Measurements from ENCODE around the gene RPL9. TPM values are rescaled to one million over a fixed set of nuclear protein-coding genes. Genes with fewer than 3 reads are reported as not detected.

RPL9 gene
- polyA plus RNA-seq, 1 donor (not counting 4 experiments of a cell fraction or from before 2014, with no cell fraction given) = 1,522 TPM

DNA sequence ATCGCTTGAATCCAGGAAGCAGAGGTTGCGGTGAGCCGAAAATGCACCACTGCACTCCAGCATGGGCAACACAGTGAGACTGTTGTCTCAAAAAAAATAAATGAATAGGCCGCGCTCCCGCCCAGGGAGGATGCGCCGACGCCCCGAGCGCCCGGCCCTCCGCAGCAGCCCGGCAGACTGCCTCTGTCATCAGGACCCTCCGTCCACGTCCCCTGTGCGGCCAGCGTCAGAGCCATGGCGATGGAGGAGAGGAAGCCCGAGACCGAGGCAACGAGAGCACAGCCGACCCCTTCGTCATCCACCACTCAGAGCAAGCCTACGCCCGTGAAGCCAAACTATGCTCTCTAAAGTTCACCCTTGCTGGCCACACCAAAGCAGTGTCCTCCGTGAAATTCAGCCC is 21.5 kb upstream of the RPL9 start:
- Histone ChIP-seq H3K9ac (ENCODE audit: control insufficient read depth, extremely low read depth, insufficient read depth, low read length) (no peak overlapping the region), H3K9me3 (ENCODE audit: control insufficient read depth, low read depth, low read length) (no peaks in the 10 kb centered on the region), H3K9me1 (ENCODE audit: control insufficient read depth, extremely low read depth, insufficient read depth, low read length) (no peaks in the 10 kb centered on the region), H2AFZ (ENCODE audit: control insufficient read depth, low read length) (no peak overlapping the region), H3K36me3 (ENCODE audit: control insufficient read depth in 2 of 2, extremely low read depth in 1 of 2, insufficient read depth in 2 of 2, low read length in 2 of 2) (no peaks in the 10 kb centered on the region), H3K79me2 (ENCODE audit: control insufficient read depth, insufficient read depth, low read length) (no peaks in the 10 kb centered on the region), H3K27me3 (ENCODE audit: control insufficient read depth, extremely low read depth, insufficient read depth, low read length) (no peaks in the 10 kb centered on the region), H3K4me2 (ENCODE audit: control insufficient read depth, extremely low read depth, insufficient read depth, low read depth, low read length) (no peak overlapping the region), H3K27ac (ENCODE audit: control insufficient read depth, insufficient read depth, low read length) (no peak overlapping the region), H4K20me1 (ENCODE audit: control insufficient read depth, extremely low read depth, insufficient read depth, low read length) (no peaks in the 10 kb centered on the region), H3K4me3 (ENCODE audit: control insufficient read depth in 2 of 3, extremely low read depth in 1 of 3, insufficient read depth in 2 of 3, low read depth in 1 of 3, low read length in 3 of 3) (no peak overlapping the region), H3K4me1 (ENCODE audit: control insufficient read depth, extremely low read depth, insufficient read depth, low read length) (no peaks in the 10 kb centered on the region)
- TF ChIP-seq CTCF (optimal IDR thresholded peaks at IDR 0.05 in 1 of 3, IDR thresholded peaks at IDR 0.05 in 1 of 3, conservative IDR thresholded peaks at IDR 0.05 in 1 of 3; ENCODE audit: extremely low read depth in 1 of 3, insufficient read depth in 2 of 3, low read length in 3 of 3) (no peak), EZH2 (IDR thresholded peaks at IDR 0.05; ENCODE audit: low read length) (no peak)
- dilution Hi-C loops (cut with MboI; ENCODE audit: extremely low pct_ligation_motif_present, low sequenced_read_pairs) = no loop called here
- no peak for FAIRE-seq
- no peak for DNase-seq (ENCODE audit: low read depth, low spot score)

- dilution Hi-C loops (cut with MboI; ENCODE audit: extremely low pct_ligation_motif_present, low sequenced_read_pairs) = no loop called here
- peaks cover 3 to 4% of the 10 kb centered on the region in 2 experiments for H3K36me3 ChIP-seq (ENCODE audit: control insufficient read depth in 2 of 2, extremely low read depth in 1 of 2, insufficient read depth in 2 of 2, low read length in 2 of 2)
- no peaks in the 10 kb centered on the region for H3K4me1 ChIP-seq (ENCODE audit: control insufficient read depth, extremely low read depth, insufficient read depth, low read length)
Observed at GRCh38 chr4:39476187-39476895, 17.6 kb upstream of the RPL9 start.

More at GRCh38 chr4:39476187-39476895, 17.6 kb upstream of the RPL9 start:
- FAIRE-seq (peak; percentile 36), DNase-seq (ENCODE audit: low read depth, low spot score) (no peak)
- Histone ChIP-seq H3K27ac (ENCODE audit: control insufficient read depth, insufficient read depth, low read length) (no peak overlapping the region), H3K27me3 (ENCODE audit: control insufficient read depth, extremely low read depth, insufficient read depth, low read length) (no peaks in the 10 kb centered on the region), H4K20me1 (ENCODE audit: control insufficient read depth, extremely low read depth, insufficient read depth, low read length) (no peaks in the 10 kb centered on the region), H2AFZ (ENCODE audit: control insufficient read depth, low read length) (no peak overlapping the region), H3K79me2 (ENCODE audit: control insufficient read depth, insufficient read depth, low read length) (no peaks in the 10 kb centered on the region), H3K9me3 (ENCODE audit: control insufficient read depth, low read depth, low read length) (no peaks in the 10 kb centered on the region), H3K4me2 (ENCODE audit: control insufficient read depth, extremely low read depth, insufficient read depth, low read depth, low read length) (no peak overlapping the region), H3K9me1 (ENCODE audit: control insufficient read depth, extremely low read depth, insufficient read depth, low read length) (no peaks in the 10 kb centered on the region), H3K4me3 (ENCODE audit: control insufficient read depth in 2 of 3, extremely low read depth in 1 of 3, insufficient read depth in 2 of 3, low read depth in 1 of 3, low read length in 3 of 3) (no peak overlapping the region), H3K9ac (ENCODE audit: control insufficient read depth, extremely low read depth, insufficient read depth, low read length) (no peak overlapping the region)
- TF ChIP-seq CTCF (optimal IDR thresholded peaks at IDR 0.05 in 1 of 3, IDR thresholded peaks at IDR 0.05 in 1 of 3, conservative IDR thresholded peaks at IDR 0.05 in 1 of 3; ENCODE audit: extremely low read depth in 1 of 3, insufficient read depth in 2 of 3, low read length in 3 of 3) (no peak), EZH2 (IDR thresholded peaks at IDR 0.05; ENCODE audit: low read length) (no peak)
